Activated CD8-positive, alpha-beta memory T cell treated with anti-CD3 and anti-CD28 coated beads for 1 hour (primary cell): ENCODE data around the gene BLVRA.
"Not testable (repeated sequence)": the region's sequence is repeated elsewhere in the genome, so short reads cannot be mapped to it uniquely, and the experiment has no call there.

Experiments
- DNase-seq, 2 donors: peaks; one replicate each; pipeline ENCODE4 v3.0.0-alpha.2; 2020; ENCODE audit warnings: low read depth in 1 of 2; ENCODE audit errors: extremely low read depth in 1 of 2

BLVRA gene, protein sequence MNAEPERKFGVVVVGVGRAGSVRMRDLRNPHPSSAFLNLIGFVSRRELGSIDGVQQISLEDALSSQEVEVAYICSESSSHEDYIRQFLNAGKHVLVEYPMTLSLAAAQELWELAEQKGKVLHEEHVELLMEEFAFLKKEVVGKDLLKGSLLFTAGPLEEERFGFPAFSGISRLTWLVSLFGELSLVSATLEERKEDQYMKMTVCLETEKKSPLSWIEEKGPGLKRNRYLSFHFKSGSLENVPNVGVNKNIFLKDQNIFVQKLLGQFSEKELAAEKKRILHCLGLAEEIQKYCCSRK

DNA sequence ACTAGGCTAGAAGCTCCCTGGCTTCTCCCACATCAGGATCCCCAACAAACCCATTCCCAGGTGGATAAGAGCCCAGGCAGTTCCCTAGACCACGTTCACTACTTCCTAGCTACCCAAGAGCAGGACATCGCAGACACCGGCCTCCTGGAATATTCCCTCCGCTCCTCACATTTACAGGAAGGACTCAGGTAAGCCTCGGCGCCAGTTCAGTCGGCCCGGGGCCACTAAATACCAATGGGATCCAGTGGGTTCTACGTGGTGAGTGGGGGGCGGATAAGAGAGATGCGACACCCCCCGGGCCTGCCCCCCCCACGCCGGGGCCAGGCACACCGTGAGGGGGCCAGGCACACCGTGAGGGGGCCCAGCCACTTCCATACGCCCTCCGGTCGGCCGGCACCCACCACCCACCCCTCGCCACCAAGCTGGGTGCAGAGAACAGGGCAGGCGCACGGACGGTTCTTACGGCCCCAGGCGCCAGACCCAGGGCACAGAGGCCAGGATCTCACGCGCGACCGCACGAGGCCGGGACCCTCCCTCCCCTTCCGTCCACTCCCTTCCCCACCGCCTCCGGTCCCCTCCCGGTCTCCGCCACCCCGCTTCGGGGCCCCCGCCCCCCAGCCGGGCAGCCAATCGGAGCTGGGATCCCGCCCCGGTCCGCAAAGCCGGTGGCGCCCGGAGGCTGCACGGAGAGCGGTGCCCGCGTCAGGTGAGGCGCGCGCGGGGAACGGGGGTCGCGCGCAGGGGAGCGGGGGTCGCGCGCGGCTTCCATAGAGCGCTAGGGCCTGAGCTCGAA lies at the start of gene BLVRA:
BLVRA (plus strand) TSS at position 652 of the 793 bp plus-strand sequence. CDS start 12,479 bp downstream, outside the sequence.
- DNase-seq: peak; percentile 19 to 53

DNA sequence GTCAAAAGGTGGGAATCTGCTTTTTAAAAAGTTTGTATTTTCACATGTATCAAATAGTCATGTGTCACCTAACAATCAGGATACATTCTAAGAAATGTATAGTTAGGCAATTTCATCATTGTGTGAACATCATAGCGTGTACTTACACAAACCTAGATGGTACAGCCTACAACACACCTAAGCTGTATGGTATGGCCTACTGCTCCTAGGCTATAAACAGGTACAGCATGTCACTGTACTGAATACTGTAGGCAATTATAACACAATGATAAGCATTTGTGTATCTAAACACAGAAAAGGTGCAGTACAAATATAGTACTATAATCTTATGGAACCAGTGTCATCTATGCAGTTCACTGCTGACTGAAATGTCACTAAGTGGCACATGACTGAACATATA lies 47.0 kb upstream of the BLVRA start:
- DNase-seq: no peak

GRCh38 chr7:43715966-43716365 lies 42.5 kb upstream of the BLVRA start:
- DNase-seq: not testable (repeated sequence)

GRCh38 chr7:43716598-43716997 lies 41.9 kb upstream of the BLVRA start:
- DNase-seq: no peak

DNA sequence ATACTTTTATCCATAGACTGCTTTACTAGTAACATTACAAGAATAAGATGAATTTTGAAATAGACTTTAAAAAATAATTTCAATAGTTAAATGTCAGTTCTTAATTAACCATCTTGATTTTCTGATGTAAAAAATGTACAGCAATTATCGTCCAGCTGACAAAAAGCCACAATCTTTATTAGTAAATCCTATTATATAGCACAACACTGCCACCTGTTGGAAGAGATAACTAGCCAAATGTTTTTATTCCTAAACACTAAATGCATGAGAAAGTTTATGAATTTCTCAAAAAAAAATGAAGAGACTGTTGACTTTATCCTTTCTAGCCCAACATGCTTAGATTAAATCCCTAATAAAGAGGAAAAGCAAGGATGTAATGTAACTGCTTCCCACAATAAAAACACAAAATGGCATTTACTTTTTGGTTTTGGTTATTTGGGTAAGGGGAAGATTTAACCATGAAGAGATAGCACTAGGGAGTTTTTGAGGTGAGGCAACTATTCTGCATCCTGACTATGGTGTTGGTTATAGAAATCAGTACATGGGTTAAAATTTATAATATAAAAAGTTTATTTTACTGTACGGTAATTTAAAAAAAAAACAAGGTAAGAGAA lies 37.2 kb upstream of the BLVRA start:
- DNase-seq: no peak

DNA sequence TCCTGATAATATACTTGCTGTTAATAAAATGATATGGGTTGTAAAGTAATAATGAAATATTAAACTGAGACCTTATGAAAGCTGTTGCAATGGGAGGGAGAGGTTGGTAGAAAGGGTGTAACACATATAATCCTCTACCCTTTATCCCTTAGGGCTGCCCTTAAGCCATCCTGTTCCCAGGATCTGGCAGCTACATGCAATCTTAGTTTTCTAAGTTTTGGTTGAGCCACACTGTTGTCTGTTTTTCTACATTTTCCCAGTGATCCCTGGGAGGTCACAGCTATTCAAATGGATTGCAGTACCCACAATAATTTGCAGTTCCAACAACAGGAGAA lies 35.5 kb upstream of the BLVRA start:
- DNase-seq: no peak

GRCh38 chr7:43725251-43725650 lies 33.2 kb upstream of the BLVRA start:
- DNase-seq: no peak

- no peak for DNase-seq
Measured at GRCh38 chr7:43726466-43726865, 32.0 kb upstream of the BLVRA start.

- DNase-seq: no peak
Measured at GRCh38 chr7:43727003-43727402, 31.5 kb upstream of the BLVRA start.

DNA sequence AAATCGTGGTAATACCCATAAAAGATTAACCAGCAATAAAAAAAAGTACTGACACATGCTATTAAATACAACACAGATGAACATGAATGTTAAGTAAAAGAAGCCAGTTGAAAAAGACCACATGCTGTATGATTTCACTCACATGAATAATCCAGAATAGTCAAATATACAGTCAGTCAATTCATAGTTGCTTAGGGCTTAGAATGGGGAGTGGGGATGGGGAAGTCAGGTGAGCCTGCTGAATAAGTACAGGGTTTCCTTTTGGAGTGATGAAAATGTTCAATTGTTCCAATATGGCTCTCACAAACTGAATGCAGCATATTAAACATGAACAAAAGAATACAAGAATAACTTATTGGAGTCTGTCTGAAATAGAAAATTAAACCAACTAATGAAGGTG lies 31.0 kb upstream of the BLVRA start:
- no peak for DNase-seq

DNA sequence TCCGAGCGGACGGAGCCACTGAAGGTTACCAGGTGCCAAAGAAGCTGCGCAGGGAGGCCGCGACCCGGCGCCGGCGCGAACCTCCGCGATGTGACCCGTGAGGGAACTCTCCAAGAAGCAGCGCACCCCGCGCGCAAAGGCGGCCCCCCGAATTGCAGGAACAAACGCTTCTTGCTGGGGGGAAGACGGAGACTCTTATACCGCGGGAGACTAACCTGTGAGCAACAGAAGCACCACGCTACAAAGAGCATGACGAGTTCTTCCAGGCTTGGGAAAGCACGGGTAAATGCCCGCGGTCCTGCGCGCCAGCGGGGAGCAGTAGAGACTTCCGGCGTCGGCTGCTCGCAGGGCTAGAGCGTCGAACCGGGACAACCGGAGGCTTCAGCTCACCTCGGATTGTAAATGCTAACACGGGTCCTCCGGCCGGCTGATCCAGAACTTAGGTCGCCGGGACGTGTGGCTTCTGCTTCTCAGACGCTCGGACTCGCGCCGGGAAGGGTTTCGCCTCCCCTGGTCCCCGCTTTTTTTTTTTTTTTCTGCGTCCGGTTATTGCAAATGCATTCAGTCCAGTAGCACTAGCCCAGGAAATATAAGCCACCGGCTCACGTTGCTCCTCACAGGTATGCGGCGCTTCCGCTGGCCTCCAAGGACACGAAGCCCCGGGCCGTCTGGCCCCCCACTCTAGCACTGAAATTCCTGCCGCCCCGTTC lies 29.1 kb upstream of the BLVRA start, which contains the start of gene COA1:
COA1 (minus strand) TSS at position 310 of the 710 bp plus-strand sequence. CDS start 80,909 bp downstream, outside the sequence.
- DNase-seq: peak; percentile 59 to 66

- no peak for DNase-seq
Measured at GRCh38 chr7:43729924-43730248, 28.6 kb upstream of the BLVRA start.

GRCh38 chr7:43731494-43731893 lies 27.0 kb upstream of the BLVRA start:
- not testable (repeated sequence) for DNase-seq

GRCh38 chr7:43734575-43735332 lies 23.7 kb upstream of the BLVRA start:
- DNase-seq: not testable (repeated sequence)

GRCh38 chr7:43735403-43735801 lies 23.1 kb upstream of the BLVRA start:
- DNase-seq: no peak

- DNase-seq: no peak
Measured at GRCh38 chr7:43735802-43736603, 22.5 kb upstream of the BLVRA start.

GRCh38 chr7:43737467-43738127 lies 20.9 kb upstream of the BLVRA start:
- DNase-seq: no peak

DNA sequence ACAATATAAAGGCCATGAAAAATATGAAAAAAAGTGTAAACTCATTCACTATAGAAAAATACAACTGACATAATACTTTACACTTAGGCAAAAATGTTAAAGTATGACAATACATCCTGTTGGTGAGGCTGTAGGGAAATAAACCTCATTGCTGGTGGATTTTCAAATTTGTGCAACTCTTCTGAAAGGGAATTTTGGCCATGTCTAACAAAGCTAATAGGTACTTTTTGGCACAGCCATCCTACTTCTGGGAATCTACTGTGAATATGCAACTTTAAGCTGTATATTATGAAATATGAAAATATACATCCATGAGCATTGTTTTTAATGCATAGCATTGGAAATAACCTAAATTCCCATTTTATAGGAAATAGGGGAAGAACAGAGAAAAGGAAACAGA lies 15.8 kb upstream of the BLVRA start:
- DNase-seq: no peak
